DLD1 (cell line): ENCODE results near the gene UBXN11.

Source experiments
- in situ Hi-C: cut with HindIII; loops from 2 replicates; pipeline ENCODE4 v1.10.0; 2017; ENCODE audit warnings: low sequenced_read_pairs

The UBXN11 gene, protein sequence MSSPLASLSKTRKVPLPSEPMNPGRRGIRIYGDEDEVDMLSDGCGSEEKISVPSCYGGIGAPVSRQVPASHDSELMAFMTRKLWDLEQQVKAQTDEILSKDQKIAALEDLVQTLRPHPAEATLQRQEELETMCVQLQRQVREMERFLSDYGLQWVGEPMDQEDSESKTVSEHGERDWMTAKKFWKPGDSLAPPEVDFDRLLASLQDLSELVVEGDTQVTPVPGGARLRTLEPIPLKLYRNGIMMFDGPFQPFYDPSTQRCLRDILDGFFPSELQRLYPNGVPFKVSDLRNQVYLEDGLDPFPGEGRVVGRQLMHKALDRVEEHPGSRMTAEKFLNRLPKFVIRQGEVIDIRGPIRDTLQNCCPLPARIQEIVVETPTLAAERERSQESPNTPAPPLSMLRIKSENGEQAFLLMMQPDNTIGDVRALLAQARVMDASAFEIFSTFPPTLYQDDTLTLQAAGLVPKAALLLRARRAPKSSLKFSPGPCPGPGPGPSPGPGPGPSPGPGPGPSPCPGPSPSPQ

DNA sequence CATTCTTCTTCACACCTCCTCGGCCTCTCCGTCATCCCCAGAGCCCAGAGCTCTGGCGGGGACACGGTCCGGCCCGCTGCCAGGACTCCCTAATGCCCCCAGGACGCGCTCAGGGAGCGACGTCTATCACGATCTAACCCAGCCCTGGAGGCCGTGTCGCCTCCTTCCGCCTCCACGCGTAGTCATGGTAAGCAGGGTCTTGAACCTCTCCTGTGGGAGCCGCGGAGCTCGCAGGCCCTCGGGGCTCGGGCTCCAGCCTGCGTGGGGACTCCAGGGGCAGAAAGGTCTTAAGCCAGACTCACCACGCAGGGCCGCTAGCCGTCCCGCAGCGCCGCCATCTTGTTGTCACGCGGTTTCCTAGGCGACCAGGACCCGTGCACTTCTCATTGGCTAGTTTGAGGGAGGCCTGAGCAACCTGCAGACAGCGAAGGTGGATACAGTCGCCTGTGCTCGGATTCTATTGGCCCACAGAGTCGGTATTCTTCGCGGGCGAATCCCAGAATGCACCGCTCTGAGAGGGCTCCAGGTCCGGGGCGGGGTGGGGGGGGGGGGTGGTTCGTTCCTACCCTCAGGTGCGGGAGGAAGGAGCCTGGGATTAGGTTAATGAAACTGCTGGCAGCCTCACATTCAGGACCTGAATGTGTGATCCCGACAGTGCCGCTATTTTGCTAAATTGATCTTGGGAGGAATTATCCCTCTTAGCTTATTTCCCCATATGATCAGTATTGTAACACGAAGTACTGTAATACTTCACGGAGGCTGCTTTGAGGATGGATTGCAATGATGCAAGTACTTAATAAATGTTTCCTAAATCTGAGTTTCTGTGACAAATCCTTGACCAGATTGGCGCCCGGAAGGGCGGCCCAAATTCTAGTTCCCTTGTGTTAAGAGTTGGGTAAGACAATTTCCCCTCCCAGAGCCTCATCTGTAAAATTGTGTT is at the start of gene UBXN11:
Gene UBXN11 (minus strand): TSS at position 347 of the 940 bp plus-strand sequence. CDS start 3,753 bp downstream, outside the sequence.
- in situ Hi-C loops = no loop called here

DNA sequence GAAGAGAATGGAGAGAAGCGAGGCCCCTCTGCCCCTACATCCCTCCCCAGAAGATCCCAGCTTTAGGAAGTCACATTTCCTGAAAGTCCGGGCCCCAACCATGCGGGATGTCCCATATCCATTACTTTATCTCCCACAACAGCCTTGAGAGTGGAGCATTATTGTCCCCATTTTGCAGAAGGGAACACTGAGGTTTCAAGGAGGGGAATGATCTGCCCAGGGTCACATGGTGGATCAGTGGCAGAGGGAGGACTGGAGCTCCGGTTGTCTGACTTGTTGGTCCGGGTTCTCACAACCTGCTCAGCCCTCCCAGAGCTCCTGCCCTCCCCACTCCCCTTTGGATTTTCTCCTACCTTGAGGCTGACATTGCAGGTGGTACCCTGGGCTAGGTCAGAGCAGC is 49.7 kb upstream of the UBXN11 start:
- in situ Hi-C loops = no loop called here

DNA sequence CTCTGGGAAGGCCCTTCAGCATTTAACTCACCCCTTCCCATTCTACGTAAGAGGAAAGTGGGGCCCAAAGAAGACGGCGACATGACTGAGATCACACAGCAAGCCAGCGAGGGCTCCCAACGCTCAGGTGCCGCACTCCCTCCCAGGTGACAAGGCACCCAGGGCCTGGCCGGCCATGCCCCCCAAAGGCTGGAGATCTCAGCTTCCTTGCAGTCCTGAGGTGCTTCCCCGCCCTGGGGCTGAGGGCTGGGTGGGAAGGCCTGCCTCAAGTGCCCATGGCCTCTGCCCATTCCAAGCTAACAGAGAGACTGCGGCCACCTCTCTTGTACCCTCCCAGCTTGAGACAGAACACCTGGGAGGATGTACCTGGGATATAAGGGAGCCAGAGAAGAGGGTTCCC is 48.5 kb upstream of the UBXN11 start:
- in situ Hi-C loops = no loop called here

DNA sequence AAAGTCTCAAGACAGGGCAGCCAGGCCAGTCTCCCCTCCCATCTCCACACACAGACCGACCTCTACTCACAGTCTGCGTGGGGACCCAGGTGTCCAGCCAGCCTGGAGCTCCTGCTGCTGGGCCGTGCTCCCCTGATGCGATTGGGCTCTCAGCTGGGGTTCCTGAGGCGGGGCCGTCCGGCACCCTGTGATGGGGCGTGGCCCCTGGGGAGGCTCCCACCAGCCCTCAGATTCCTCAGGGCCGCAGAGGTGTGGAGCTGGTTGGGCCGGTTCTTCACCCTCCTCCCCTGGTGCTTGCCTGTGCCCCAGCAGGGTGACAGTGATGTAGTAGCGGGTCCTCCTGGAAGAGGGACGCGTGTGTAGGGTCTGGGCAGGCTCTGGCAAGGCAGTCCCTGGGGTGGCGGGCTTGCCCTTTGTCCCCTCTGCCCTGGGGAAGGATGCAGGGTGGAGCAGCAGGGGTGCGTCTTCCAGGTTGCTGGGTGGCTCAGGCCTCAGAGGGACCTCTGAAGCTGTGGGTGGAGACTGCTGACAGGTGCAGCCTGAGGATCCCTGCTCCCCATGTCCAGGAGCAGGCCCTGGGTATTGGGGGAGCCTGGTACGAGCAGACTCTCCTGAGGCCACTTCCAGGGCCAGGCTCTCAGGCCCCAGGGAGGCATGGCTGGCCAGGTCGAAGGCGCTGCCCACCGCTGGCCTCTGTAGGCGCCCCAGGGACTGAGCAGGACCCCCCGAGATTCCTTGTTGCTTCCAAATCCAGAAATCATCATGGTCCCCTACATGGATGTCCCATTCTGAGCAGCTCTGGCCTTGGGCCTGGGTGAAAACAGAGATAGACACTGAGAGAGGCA is 47.8 kb upstream of the UBXN11 start, which contains the start of gene CRYBG2:
Gene CRYBG2 (minus strand): TSS at position 155 of the 845 bp plus-strand sequence. CDS start 7,473 bp downstream, outside the sequence.
- in situ Hi-C loops = no loop called here

DNA sequence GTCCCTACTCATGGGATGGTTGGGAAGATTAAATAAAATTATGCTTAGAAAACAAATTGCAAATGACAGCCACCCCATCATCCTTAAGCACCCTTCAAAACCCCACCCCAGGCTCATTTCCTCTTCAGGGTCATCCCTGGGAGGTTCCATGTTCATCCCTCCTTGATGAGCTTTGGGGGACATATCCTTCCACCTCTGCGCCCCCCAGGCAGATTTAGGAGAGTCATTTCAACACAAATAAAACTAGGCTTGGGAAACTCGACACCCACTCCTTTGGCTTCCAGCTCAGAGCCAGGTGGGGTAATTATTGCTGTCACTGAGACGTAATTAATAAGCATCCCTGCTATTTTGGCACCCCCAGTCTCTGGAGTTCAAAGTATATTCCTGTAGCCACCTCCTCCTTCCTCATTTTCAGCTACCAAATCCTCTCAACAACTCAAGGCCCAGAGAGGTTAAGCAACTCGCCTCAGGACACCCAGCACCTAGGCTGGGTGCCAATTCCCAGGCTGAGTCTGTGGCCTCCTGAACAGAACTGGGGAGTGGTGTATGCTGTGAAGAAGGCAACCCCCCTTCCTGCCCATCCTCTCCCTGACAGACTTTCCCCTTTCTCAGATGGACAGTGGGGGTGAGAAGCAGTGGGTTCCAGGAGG is 46.9 kb upstream of the UBXN11 start:
- in situ Hi-C loops = no loop called here

DNA sequence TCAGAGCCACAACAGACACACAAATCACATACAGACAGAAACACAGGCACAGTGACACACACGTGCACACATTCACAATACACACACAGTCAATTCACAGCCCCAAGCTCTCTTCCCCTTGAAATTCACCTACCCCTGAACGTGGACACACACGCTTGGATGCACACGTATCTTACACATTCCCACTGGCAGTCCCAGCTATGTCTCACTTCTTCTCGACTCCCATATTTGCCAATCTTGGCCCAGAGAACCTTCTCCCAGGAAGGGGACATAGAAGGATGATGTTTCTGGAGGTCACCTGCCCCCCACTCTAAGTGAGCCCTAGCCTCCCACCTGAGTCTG is 45.9 kb upstream of the UBXN11 start:
- in situ Hi-C loops = no loop called here

DNA sequence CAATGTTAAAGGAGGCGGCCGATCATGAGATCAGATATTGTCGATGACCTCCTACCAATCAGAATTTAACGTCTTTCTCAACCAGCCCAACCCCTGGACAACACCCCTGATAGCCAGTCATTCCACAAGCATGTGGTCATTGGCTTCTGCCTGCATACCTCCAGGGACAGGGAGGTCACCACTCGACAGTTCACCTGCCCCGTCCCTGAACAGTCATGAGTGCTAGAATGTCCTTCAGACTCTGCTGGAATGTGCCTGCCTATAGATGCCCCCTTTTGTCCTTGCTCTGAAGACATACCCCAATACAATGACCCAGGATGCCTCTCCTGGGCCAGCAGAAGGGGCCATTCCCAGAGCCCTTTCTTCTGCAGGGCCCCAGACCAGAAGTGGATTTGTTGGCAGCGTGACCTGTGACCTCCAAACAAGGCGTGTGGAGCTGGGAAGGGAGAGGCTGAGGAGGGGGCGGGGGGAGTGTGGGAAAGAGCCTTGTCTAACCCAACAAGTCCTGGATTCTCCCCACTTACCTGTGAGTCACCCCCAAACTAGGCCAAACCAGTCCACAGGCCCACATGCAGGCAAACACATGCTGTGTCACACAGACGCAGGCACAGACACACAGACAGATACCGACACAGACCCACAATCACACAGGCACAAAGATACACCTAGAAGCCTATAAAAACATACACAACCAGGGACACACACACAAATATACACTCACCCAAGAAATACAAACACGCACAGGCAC is 45.3 kb upstream of the UBXN11 start:
- in situ Hi-C loops = no loop called here

DNA sequence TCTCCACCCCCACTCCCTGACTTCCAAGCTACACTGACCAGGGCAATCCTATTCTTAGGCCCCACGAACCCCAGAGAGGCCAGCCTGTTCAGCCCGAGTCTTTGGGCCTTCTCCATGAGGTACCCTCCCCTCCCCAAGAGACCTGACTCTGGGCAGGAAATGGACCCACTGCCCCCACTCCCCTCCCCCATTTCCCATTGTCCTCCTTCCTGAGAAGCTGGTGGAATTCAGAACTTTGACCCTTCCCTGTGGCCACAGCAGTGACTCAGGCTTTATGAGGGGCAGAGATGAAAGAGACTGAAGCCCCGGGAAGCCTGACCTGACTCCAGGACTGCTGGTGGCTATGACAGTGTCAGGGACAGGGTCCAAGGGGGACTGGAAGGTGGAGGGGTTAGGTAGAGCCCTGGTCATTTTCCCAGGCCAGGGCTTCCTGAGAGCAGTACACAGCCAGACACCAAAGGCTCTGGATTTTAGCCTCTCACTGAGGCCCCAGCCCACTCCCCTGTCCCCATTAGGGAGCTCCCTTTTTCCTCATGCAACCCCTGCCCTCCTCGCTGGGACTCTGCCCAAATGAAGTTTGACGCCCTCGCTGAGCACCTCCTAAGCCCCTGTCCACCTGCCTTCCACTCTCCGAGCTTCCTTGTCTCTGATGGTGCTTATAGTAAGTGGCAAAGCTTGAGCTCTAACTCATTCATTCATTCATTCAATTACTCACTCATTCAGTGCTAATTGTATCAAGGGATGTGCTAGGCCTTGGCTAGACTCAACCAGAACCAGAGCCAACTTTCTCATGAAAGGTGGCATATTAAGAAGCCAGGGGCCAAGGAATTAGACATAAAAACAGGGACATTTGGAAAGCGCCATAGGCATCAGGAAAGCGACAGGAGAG is 44.5 kb upstream of the UBXN11 start:
- in situ Hi-C loops = no loop called here

DNA sequence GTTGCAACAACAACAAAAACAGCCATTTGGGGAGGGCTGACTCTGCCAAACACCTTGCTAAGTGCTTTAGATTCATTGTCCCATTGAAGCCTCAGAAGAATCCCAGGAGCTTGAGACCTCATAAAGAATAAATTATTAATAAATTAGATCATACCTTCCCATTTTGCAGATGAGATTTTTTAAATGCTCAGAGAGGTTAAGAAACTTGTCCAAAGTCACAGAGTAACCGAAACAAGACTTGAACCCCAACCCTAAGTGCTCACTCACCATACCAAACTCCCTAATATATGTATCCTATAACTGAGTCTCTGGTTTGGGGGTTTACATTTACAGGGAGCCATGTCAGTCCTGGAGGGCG is 43.9 kb upstream of the UBXN11 start:
- in situ Hi-C loops = no loop called here

DNA sequence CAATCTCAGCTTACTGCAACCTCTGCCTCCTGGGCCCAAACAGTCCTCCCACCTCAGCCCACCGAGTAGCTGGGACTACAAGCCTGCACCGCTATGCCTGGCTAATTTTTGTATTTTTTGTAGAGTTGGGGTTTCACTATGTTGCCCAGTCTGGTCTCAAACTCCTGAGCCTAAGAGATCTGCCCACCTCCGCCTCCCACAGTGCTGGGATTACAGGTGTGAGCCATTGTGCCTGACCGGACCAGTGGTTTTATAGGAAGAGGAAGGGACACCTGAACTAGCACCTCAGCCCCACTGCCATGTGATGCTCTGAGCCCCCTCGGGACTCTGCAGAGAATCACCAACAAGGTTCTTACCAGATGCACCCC is 43.4 kb upstream of the UBXN11 start:
- in situ Hi-C loops = no loop called here

DNA sequence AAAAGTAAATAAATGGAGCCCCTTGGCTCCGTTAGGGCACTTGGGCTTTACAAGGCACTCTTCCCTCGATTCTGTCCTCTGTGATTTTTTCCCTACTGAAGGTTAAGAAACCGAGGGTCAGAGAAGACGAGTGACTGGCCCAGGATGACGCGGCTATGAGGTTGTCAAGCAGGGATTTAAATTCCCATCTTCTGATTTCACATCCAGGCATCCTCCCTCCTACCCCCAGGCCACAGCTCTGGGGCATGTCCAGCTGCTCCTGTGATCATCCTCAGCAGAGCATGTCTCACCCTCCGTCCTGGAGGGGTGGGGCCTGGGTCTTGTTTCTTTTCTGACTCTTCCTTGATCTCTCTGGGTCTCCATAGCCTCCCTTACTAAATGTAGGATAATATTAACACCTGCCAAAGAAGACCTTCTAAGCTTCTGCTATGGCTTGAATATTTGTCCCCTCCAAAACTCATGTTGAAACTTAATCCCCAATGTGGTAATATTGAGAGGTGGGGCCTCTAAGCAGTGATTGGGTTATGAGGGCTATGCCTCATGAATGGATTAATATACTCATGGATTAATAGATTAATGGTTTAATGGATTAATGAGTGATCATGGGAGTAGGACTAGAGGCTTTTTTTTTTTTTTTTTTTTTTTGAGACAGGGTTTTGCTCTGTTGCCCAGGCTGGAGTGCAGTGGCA is 42.9 kb upstream of the UBXN11 start:
- in situ Hi-C loops = no loop called here

DNA sequence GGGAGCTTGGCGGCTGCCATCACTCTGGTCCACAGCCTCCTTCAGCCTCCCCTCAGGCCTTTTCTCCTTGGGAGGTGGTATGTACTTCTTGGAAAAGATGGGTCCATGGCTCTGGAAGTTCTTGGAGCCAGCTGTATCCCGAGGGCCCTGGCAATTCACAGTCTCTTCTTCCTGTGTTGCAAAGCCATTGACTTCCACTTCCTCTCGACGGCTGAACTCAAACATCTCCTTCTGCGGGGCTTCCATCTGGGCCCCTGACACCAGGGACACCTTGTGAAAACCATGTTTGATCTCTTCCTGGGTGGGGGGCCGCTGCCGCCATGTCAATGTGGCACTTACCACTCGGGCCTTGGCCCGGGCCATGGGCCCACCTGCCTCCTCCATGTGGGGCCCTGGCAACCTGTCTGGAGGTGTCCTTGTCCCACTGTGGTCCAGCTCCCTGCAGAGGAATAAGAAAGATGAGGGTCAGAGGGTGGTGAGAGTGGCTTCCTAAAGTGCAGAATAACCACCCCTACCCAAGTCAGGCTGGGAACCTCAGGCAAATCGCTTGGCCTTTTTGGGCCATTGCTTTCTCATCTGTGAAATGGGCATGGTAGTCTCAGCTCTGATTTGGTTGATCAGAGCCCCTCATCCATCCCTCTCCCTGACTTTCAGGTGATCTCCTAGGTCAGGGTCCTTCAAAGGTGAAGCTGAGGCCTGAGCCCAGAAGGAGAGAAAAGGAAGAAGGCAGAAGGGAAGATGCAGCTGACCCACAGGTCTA is 40.0 kb upstream of the UBXN11 start:
- in situ Hi-C loops = no loop called here

DNA sequence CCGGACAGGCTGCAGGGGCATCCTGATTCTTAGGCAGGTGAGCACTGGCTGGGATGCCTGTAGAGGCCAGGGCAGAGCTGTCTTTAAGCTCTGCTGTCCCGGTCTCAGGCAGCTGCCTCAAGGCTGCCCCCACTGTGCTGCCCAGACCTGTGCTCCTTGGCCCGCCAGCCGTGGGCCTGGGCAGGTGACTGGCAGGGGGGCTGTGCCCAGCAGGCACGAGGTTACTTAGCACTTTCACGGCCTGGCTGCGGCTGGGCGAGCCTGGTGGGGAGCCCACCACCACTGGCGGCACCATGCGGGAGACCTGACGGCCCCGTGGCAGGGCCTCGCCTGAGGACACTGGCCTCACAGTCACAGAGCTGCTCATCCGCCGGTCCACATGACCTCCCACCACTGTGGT is 39.3 kb upstream of the UBXN11 start:
- in situ Hi-C loops = no loop called here

DNA sequence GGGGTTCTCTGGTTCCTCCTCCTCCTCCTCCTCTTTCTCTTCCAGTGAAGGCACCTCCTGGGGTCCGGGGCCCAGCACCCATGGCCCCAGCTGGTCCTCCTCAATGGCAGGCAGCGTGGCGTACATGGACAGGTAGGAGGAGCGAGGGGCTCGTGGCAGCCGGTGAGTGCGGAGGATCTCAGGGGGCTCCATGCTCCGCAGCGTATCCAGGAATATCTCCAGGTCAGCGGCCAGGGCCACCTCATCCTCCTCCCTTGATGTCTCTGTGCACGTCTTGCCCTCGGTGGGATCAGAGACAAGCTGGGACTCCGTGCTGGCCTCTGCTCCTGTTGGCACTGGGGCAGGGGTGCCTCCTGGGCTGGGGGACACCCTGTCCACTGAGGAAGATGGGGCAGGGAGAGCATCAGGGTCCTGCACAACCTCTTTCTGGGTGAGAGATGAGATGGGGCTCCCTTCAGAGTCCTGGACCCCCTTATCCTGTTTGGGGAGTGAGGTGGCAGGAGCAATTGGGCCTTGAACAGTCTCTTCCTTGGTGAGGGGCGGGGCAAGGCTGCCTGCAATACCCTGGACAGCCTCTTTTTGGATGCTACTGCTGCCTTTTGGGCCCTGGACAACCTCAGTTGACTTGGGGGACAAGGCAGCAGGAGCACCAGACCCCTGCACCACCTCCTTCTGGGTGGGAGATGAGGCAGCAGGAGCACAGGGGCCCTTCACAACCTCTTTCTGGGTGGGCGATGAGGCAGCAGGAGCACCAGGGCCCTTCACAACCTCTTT is 37.9 kb upstream of the UBXN11 start:
- in situ Hi-C loops = loop anchor here (5.0 kb wide), 1 partner anchor 67 kb away; no protein-coding TSS in a partner anchor

DNA sequence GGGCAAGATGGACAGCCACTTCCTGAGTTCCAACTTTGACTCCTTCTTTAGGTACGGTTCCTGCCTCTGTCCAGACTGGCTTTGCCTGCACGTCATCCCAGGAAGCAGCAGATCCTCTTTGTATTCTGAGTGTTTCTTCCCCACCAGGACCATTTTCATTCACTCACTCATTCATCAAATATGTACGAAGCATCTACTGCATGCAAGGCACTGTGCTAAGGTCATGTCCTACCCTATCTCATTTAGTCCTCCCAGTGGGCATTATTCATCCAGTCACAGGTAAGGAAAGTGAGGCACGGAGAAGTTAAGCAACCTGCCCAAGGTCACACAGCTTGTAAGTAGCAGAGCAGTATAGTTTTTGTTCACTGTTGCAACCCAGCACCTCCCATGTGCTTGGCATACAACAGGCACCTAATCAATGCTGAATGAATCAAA is 33.6 kb upstream of the UBXN11 start:
- in situ Hi-C loops = loop anchor here (5.0 kb wide), 1 partner anchor 63 kb away; no protein-coding TSS in a partner anchor

DNA sequence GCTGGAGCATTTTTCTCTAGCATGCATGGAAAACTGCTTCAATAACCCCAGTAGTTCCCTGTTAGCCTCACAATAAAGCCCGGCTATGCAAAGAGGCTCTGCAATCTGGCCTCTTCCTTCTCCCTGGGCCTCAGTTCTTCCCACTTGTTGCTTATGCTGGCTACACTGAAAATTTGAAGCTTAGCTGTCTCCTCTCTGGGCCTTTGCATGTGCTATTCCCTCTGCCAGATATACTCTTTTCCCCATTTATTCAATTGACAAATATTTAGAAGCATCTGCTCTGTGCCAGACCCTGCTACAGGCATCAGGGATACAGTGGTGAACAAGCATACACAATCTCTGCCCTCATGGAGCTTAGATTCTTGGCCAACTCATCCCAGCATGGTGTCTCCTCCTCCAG is 32.2 kb upstream of the UBXN11 start:
- in situ Hi-C loops = no loop called here
